ENCODE results near the gene DOCK7.

- no peak for TF ChIP-seq CTCF (IDR thresholded peaks at IDR 0.05; ENCODE audit: low read length)
- TF ChIP-seq EZH2phosphoT487 (IDR thresholded peaks at IDR 0.05; ENCODE audit: low read length) = no peak
Measured at GRCh38 chr1:62585469-62586155, 102.6 kb downstream of the DOCK7 start.
